Mammary epithelial cell (primary cell): ENCODE data around the gene TP53.

Experiments used
- EZH2 ChIP-seq: IDR thresholded peaks from 2 replicates; pipeline ENCODE4 v1.6.1; 2012; ENCODE audit warnings: low read length, inconsistent platforms, borderline replicate concordance
- TF ChIP-seq, protein P1 (sequence below), 2 donors: IDR thresholded peaks in 1 of 2; conservative IDR thresholded peaks in 1 of 2; 2 replicates each; pipeline ENCODE4 v1.5.1; 2011 to 2012; ENCODE audit warnings: inconsistent platforms in 2 of 2, low read length in 2 of 2, mild to moderate bottlenecking in 2 of 2, control low read depth in 1 of 2, low read depth in 1 of 2; ENCODE audit not compliant: insufficient read depth in 1 of 2; ENCODE audit errors: extremely low read depth in 1 of 2

DNA sequence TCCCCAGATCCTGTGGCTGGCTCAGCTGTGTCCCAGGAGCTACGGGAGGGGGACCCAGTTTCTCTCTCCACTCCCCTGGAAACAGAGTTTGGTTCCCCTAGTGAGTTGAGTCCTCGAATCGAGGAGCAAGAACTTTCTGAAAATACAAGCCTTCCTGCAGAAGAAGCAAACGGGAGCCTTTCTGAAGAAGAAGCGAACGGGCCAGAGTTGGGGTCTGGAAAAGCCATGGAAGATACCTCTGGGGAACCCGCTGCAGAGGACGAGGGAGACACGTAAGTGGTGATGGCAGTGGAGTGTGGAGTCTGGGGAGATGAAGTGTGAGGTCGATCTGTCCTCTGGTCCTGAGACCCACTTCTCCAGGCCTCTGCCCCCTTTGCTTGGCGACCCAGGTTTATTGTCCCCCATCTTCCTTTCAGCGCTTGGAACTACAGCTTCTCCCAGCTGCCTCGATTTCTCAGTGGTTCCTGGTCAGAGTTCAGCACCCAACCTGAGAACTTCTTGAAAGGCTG is 1.6 kb upstream of the TP53 start:
- TF ChIP-seq, protein P1, sequence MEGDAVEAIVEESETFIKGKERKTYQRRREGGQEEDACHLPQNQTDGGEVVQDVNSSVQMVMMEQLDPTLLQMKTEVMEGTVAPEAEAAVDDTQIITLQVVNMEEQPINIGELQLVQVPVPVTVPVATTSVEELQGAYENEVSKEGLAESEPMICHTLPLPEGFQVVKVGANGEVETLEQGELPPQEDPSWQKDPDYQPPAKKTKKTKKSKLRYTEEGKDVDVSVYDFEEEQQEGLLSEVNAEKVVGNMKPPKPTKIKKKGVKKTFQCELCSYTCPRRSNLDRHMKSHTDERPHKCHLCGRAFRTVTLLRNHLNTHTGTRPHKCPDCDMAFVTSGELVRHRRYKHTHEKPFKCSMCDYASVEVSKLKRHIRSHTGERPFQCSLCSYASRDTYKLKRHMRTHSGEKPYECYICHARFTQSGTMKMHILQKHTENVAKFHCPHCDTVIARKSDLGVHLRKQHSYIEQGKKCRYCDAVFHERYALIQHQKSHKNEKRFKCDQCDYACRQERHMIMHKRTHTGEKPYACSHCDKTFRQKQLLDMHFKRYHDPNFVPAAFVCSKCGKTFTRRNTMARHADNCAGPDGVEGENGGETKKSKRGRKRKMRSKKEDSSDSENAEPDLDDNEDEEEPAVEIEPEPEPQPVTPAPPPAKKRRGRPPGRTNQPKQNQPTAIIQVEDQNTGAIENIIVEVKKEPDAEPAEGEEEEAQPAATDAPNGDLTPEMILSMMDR (conservative IDR thresholded peaks at IDR 0.05 in 1 of 2, IDR thresholded peaks at IDR 0.05 in 1 of 2; ENCODE audit: extremely low read depth in 1 of 2, insufficient read depth in 1 of 2, low read depth in 1 of 2, low read length in 2 of 2), result no peak
- no peak for TF ChIP-seq EZH2
